Nephron (organoid): ENCODE results near the gene DHDDS.
A peak's percentile ranks its signal among the peaks of the same experiment; 100 is the strongest.
"Not testable (repeated sequence)": the region's sequence is repeated elsewhere in the genome, so short reads cannot be mapped to it uniquely, and the experiment has no call there.

Experiments
- H3K27ac Mint-ChIP-seq, 3 experiments: 2 replicates each; pipeline ENCODE4 v1.8.0; 2020; ENCODE audit warnings: mixed read lengths in 3 of 3, mild to moderate bottlenecking in 2 of 3, moderate library complexity in 1 of 3
- H3K27me3 Mint-ChIP-seq: 2 replicates; pipeline ENCODE4 v1.8.0; 2021; ENCODE audit warnings: low read depth, mild to moderate bottlenecking, moderate library complexity, mixed read lengths
- H3K36me3 Mint-ChIP-seq: 2 replicates; pipeline ENCODE4 v1.8.0; 2020; ENCODE audit warnings: low read depth, mixed read lengths
- H3K4me1 Mint-ChIP-seq: 2 replicates; pipeline ENCODE4 v1.8.0; 2020; ENCODE audit warnings: mixed read lengths
- H3K4me3 Mint-ChIP-seq, 3 experiments: 2 replicates each; pipeline ENCODE4 v1.8.0; 2020; ENCODE audit warnings: mild to moderate bottlenecking in 3 of 3, mixed read lengths in 3 of 3, moderate library complexity in 2 of 3
- H3K9me3 Mint-ChIP-seq: 2 replicates; pipeline ENCODE4 v1.8.0; 2020; ENCODE audit warnings: mixed read lengths
- TF ChIP-seq, protein P1 (sequence below), 3 experiments: fragments of 200-600 bp; sonication (generic); IDR thresholded peaks; one replicate each; pipeline ENCODE4 v1.5.0; 2021; ENCODE audit warnings: antibody characterized with exemption in 3 of 3; ENCODE audit not compliant: unreplicated experiment in 3 of 3

DHDDS gene

DNA sequence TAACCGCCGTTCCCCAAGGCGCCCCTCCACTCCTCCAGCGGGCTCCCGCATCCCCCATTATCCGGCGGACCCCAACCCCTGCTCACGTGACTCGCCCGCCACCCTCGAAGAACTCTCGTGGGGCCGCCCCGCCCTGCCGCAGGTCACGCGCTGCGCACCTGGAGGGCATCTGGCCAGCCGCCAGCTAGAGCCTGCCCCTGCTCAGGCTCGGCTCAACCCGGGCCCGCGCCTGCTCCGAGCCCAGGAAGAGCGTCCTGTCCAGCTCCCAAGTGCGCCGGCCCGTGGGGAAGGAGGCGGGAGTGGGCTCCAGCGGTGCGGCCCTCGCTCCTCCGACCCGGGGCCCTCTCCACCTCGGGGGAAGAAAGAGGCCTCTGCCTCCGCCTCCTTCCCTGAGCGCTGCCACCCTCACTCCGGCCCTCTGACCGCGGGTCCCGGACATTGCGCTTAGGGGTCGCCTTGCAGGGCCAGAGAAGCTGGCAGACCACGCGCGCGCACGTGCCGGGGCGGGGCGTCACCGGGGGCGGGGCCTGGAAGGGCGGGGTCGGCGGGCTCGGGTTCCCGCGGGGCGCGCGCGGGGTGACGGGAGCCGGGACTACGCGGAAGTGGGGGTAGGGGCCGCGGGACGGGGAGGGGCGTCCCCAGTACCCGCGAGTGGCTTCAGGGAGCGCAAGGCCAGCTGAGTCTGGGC, 68.5 kb downstream of the DHDDS start:
- no peaks in the 10 kb centered on the region for H3K36me3 Mint-ChIP-seq
- H3K4me1 Mint-ChIP-seq = peaks cover 5% of the 10 kb centered on the region

DNA sequence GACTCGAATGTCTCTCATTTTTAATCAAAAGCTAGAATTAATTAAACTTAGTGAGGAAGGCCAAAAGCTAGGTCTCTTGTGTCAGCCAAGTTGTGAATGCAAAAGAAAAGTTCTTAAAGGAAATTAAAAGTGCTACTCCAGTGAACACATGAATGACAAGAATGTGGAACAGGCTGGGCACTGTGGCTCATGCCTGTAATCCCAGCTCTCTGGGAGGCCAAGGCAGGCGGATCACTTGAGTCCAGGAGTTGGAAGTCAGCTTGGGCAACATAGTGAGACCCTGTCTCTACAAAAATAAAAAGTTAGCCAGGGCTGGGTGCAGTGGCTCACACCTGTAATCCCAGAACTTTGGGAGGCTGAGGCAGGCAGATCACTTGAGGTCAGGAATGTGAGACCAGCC, 78.6 kb downstream of the DHDDS start:
- not testable (repeated sequence) for H3K4me1 Mint-ChIP-seq, H3K4me3 Mint-ChIP-seq
- H3K27ac Mint-ChIP-seq = peak overlapping the region; percentile 37 to 73 (median 73)

More for the DNA sequence above, 68.5 kb downstream of the DHDDS start:
- H3K27me3 Mint-ChIP-seq = no peaks in the 10 kb centered on the region
- no peaks in the 10 kb centered on the region for H3K9me3 Mint-ChIP-seq
- TF ChIP-seq, protein P1, sequence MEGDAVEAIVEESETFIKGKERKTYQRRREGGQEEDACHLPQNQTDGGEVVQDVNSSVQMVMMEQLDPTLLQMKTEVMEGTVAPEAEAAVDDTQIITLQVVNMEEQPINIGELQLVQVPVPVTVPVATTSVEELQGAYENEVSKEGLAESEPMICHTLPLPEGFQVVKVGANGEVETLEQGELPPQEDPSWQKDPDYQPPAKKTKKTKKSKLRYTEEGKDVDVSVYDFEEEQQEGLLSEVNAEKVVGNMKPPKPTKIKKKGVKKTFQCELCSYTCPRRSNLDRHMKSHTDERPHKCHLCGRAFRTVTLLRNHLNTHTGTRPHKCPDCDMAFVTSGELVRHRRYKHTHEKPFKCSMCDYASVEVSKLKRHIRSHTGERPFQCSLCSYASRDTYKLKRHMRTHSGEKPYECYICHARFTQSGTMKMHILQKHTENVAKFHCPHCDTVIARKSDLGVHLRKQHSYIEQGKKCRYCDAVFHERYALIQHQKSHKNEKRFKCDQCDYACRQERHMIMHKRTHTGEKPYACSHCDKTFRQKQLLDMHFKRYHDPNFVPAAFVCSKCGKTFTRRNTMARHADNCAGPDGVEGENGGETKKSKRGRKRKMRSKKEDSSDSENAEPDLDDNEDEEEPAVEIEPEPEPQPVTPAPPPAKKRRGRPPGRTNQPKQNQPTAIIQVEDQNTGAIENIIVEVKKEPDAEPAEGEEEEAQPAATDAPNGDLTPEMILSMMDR (IDR thresholded peaks at IDR 0.05; ENCODE audit: unreplicated experiment in 3 of 3) = peak in 2 of 3 experiments; percentile 27 to 44
- H3K27ac Mint-ChIP-seq = peak overlapping the region; percentile 73 to 90 (median 87)
- peak overlapping the region; percentile 82 to 90 (median 88) for H3K4me3 Mint-ChIP-seq

DNA sequence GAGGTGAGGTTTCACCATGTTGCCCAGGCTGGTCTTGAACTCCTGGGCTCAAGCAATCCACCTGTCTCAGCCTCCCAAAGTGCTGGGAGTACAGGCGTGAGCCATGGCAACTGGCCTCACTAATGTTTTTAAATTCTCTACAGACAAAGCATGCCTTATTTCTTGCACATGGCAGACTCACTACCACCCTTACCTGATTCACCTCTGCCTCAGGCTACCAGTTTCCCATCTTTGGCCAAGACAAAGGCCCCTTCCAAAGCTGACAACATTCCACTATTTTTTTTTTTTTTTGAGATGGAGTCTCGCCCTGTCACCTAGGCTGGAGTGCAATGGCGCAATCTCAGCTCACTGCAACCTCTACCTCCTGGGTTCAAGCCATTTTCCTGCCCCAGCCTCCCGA, 83.7 kb downstream of the DHDDS start:
- H3K36me3 Mint-ChIP-seq, H3K9me3 Mint-ChIP-seq, H3K27ac Mint-ChIP-seq, H3K27me3 Mint-ChIP-seq, H3K4me3 Mint-ChIP-seq, H3K4me1 Mint-ChIP-seq: not testable (repeated sequence)

More for the DNA sequence above, 78.6 kb downstream of the DHDDS start:
- H3K27me3 Mint-ChIP-seq, H3K9me3 Mint-ChIP-seq, H3K36me3 Mint-ChIP-seq: not testable (repeated sequence)

DNA sequence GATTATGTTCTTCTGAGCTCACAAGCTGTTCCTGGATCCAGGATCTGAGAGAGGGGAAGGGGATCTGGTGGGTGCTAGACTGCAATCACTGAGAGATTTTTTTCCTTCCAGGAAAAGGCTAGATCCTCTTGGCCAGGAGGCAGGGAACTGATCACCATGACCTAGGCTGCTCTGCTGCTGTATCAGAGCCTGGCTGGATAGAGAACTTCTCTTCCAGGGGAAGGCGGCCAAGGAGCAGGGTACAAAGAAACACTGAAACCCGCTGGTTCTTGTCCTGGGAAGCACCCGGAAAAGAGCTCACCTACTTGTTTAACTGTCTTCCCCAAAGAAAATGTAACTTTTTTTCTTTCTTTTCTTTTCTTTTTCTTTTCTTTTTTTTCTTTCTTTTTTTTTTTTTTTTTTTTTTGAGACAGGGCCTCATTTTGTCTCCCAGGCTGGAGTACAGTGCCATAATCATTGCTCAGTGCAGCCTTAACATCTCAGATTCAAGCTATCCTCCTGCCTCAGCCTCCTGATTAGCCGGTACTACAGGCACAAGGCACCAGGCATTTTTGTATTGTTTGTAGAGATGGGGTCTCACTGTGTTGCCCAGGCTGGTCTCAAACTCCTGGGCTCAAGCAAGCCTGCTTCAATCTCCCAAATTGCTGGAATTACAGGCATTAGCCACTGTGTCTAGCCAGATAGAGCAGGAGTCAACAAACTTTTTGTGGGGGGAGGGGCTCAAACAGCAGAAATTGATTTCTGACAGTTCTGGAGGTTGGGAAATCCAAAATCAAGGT, 85.1 kb downstream of the DHDDS start:
- H3K4me3 Mint-ChIP-seq = no peak overlapping the region
- H3K9me3 Mint-ChIP-seq = peaks cover 5% of the 10 kb centered on the region
- TF ChIP-seq, protein P1 (IDR thresholded peaks at IDR 0.05; ENCODE audit: unreplicated experiment in 3 of 3) = no peak
- no peaks in the 10 kb centered on the region for H3K4me1 Mint-ChIP-seq
- H3K36me3 Mint-ChIP-seq = no peaks in the 10 kb centered on the region
- H3K27me3 Mint-ChIP-seq = peaks cover 5% of the 10 kb centered on the region
- no peak overlapping the region for H3K27ac Mint-ChIP-seq

DNA sequence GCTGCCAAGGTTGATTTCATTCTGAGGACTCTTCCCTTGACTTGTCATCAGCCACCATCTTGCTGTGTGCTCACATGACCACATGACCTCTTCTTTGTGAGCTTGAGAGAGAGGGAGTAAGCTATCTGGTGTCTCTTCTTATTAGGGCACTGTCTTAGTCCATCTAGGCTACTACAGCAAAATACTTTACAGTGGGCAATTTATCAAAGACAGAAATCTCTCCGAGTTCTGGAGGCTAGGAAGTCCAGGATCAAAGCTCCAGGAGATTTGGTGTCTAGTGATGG, 85.6 kb downstream of the DHDDS start:
- Mint-ChIP-seq H3K4me1 (no peaks in the 10 kb centered on the region), H3K4me3 (no peak overlapping the region), H3K36me3 (no peaks in the 10 kb centered on the region), H3K9me3 (no peaks in the 10 kb centered on the region), H3K27me3 (peaks cover 5% of the 10 kb centered on the region), H3K27ac (no peak overlapping the region)
- TF ChIP-seq, protein P1 (IDR thresholded peaks at IDR 0.05; ENCODE audit: unreplicated experiment in 3 of 3) = no peak

DNA sequence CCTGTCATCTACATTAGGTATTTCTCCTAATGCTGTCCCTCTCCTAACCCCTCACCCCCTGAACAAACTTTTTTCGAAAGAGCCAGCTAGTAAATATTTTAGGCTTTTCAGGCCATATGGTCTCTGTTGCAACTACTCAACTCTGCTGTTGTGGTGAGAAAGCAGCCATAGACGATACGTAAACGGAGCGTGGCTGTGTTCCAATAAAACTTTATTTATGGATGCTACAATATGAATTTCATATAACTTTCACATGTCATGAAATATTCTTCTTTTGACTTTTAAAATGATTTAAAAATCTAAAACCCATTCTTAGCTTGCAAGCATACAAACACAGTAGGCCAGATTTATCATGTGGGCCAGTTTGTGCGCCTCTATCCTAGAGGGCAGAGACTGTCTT, 86.2 kb downstream of the DHDDS start:
- H3K4me1 Mint-ChIP-seq = no peaks in the 10 kb centered on the region
- no peak overlapping the region for H3K4me3 Mint-ChIP-seq
- H3K27ac Mint-ChIP-seq = no peak overlapping the region
- H3K27me3 Mint-ChIP-seq = peaks cover 5% of the 10 kb centered on the region
- H3K9me3 Mint-ChIP-seq = no peaks in the 10 kb centered on the region
- H3K36me3 Mint-ChIP-seq = no peaks in the 10 kb centered on the region
- TF ChIP-seq, protein P1 (IDR thresholded peaks at IDR 0.05; ENCODE audit: unreplicated experiment in 3 of 3) = no peak

DNA sequence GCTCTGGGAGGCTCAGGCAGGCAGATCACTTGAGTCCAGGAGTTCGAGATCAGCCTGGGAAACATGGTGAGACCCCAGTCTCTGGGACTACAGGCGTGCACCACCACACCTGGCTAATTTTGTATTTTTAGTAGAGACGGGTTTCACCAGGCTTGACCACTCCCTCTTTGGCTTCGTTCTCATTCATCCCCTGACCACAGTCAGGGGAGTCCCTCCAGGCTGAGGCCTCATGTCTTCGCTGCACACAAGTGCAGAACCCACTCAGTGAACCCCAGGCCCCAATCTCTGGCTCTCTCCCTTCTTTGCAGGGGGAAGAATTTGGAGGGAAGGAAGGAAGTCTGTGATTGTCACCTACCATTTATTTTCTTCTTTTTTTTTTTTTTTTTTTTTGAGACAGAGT, 88.2 kb downstream of the DHDDS start:
- Mint-ChIP-seq H3K36me3 (no peaks in the 10 kb centered on the region), H3K27ac (no peak overlapping the region), H3K9me3 (no peaks in the 10 kb centered on the region), H3K27me3 (peaks cover 22% of the 10 kb centered on the region), H3K4me1 (no peaks in the 10 kb centered on the region), H3K4me3 (no peak overlapping the region)
- TF ChIP-seq, protein P1 (IDR thresholded peaks at IDR 0.05; ENCODE audit: unreplicated experiment in 3 of 3) = no peak
